Endothelial cell (in vitro differentiated cells): ENCODE results near the gene PLA2G15. TPM values are rescaled to one million over a fixed set of nuclear protein-coding genes. Genes with fewer than 3 reads are reported as not detected.

ENCODE experiments used
- DNase-seq: peaks from one replicate; pipeline ENCODE4 v3.0.0; 2021; ENCODE audit warnings: low spot score
- H3K27ac Mint-ChIP-seq: one replicate; pipeline ENCODE4 v1.8.0; 2021; ENCODE audit warnings: mixed read lengths, inconsistent platforms; ENCODE audit not compliant: unreplicated experiment
- H3K27me3 Mint-ChIP-seq: one replicate; pipeline ENCODE4 v1.8.0; 2021; ENCODE audit warnings: mild to moderate bottlenecking, moderate library complexity, mixed read lengths, inconsistent platforms; ENCODE audit not compliant: unreplicated experiment
- H3K36me3 Mint-ChIP-seq: one replicate; pipeline ENCODE4 v1.8.0; 2021; ENCODE audit warnings: mild to moderate bottlenecking, low read depth, mixed read lengths, inconsistent platforms; ENCODE audit not compliant: unreplicated experiment
- H3K4me1 Mint-ChIP-seq: one replicate; pipeline ENCODE4 v1.8.0; 2021; ENCODE audit warnings: mild to moderate bottlenecking, mixed read lengths, inconsistent platforms; ENCODE audit not compliant: unreplicated experiment
- H3K4me3 Mint-ChIP-seq: one replicate; pipeline ENCODE4 v1.8.0; 2021; ENCODE audit warnings: mild to moderate bottlenecking, mixed read lengths, inconsistent platforms; ENCODE audit not compliant: unreplicated experiment
- H3K9me3 Mint-ChIP-seq: one replicate; pipeline ENCODE4 v1.8.0; 2021; ENCODE audit warnings: mixed read lengths, inconsistent platforms; ENCODE audit not compliant: unreplicated experiment
- CTCF ChIP-seq: fragments of 200-600 bp; sonication (generic); IDR thresholded peaks from one replicate; pipeline ENCODE4 v1.5.0; 2021; ENCODE audit warnings: antibody characterized with exemption; ENCODE audit not compliant: unreplicated experiment
- total RNA-seq: library from RNA; stranded (reverse); fragmentation: NEBNext Ultra II Directional; extraction: Animal tissue kit (Norgen Biotek cat#: 25700); gene quantifications from one replicate; pipeline ENCODE4 v1.2.1, GENCODE V29; 2021; ENCODE audit not compliant: unreplicated experiment

PLA2G15 gene
- total RNA-seq, 1 donor from 2014 or later = 14.9 TPM

GRCh38 chr16:68289202-68289601 lies 44.0 kb downstream of the PLA2G15 start:
- no peaks in the 10 kb centered on the region for H3K9me3 Mint-ChIP-seq
- no peak overlapping the region for H3K27ac Mint-ChIP-seq
- H3K36me3 Mint-ChIP-seq = peaks cover 15% of the 10 kb centered on the region

GRCh38 chr16:68289621-68290329 lies 44.6 kb downstream of the PLA2G15 start:
- Mint-ChIP-seq H3K27ac (peak overlapping the region; percentile 62), H3K9me3 (no peaks in the 10 kb centered on the region), H3K4me1 (peaks cover 45% of the 10 kb centered on the region), H3K36me3 (peaks cover 19% of the 10 kb centered on the region), H3K4me3 (peak overlapping the region; percentile 52), H3K27me3 (peaks cover 10% of the 10 kb centered on the region)
- TF ChIP-seq CTCF = no peak
- no peak for DNase-seq

More at GRCh38 chr16:68289202-68289601, 44.0 kb downstream of the PLA2G15 start:
- Mint-ChIP-seq H3K27me3 (peaks cover 10% of the 10 kb centered on the region), H3K4me3 (no peak overlapping the region), H3K4me1 (peaks cover 51% of the 10 kb centered on the region)
- no peak for TF ChIP-seq CTCF
- no peak for DNase-seq

- peak overlapping the region; percentile 52 for H3K4me3 Mint-ChIP-seq
- no peak for TF ChIP-seq CTCF
- peaks cover 19% of the 10 kb centered on the region for H3K36me3 Mint-ChIP-seq
- peaks cover 40% of the 10 kb centered on the region for H3K4me1 Mint-ChIP-seq
- no peak for DNase-seq
- H3K9me3 Mint-ChIP-seq = no peaks in the 10 kb centered on the region
- peaks cover 7% of the 10 kb centered on the region for H3K27me3 Mint-ChIP-seq
- peak overlapping the region; percentile 62 for H3K27ac Mint-ChIP-seq
Measured at GRCh38 chr16:68290450-68290849, 45.3 kb downstream of the PLA2G15 start.

- no peak overlapping the region for H3K4me3 Mint-ChIP-seq
- no peak for TF ChIP-seq CTCF
- peaks cover 19% of the 10 kb centered on the region for H3K36me3 Mint-ChIP-seq
- no peak for DNase-seq
- no peak overlapping the region for H3K27ac Mint-ChIP-seq
- H3K9me3 Mint-ChIP-seq = no peaks in the 10 kb centered on the region
- peaks cover 7% of the 10 kb centered on the region for H3K27me3 Mint-ChIP-seq
- peaks cover 33% of the 10 kb centered on the region for H3K4me1 Mint-ChIP-seq
Measured at GRCh38 chr16:68291227-68291626, 46.1 kb downstream of the PLA2G15 start.

- peaks cover 27% of the 10 kb centered on the region for H3K4me1 Mint-ChIP-seq
- peaks cover 19% of the 10 kb centered on the region for H3K36me3 Mint-ChIP-seq
- no peaks in the 10 kb centered on the region for H3K9me3 Mint-ChIP-seq
- peaks cover 7% of the 10 kb centered on the region for H3K27me3 Mint-ChIP-seq
- no peak for TF ChIP-seq CTCF
- DNase-seq = no peak
- no peak overlapping the region for H3K4me3 Mint-ChIP-seq
- H3K27ac Mint-ChIP-seq = no peak overlapping the region
Measured at GRCh38 chr16:68292425-68292824, 47.3 kb downstream of the PLA2G15 start.
